HepG2 (cell line): ENCODE measurements around the gene NUP155. TPM values are rescaled to one million over a fixed set of nuclear protein-coding genes. Genes with fewer than 3 reads are reported as not detected.
"Not testable (repeated sequence)": the region's sequence is repeated elsewhere in the genome, so short reads cannot be mapped to it uniquely, and the experiment has no call there.

ENCODE experiments used
- ARID5B ChIP-seq: IDR thresholded peaks from 2 replicates; pipeline ENCODE4 v1.4.0; 2020; ENCODE audit warnings: mild to moderate bottlenecking, missing genetic modification reagents
- GMEB1 ChIP-seq: sonication (generic); formaldehyde crosslinking; IDR thresholded peaks from 2 replicates; pipeline ENCODE4 v1.5.1; 2020; ENCODE audit warnings: missing genetic modification reagents, mild to moderate bottlenecking, borderline replicate concordance
- HIVEP1 ChIP-seq: sonication (generic); formaldehyde crosslinking; IDR thresholded peaks from 2 replicates; pipeline ENCODE4 v1.4.0; 2020; ENCODE audit warnings: mild to moderate bottlenecking, missing genetic modification reagents
- ISL2 ChIP-seq: sonication (generic); formaldehyde crosslinking; IDR thresholded peaks from 2 replicates; pipeline ENCODE4 v1.5.0; 2020; ENCODE audit warnings: missing genetic modification reagents
- ISX ChIP-seq: sonication (generic); formaldehyde crosslinking; conservative IDR thresholded peaks from 2 replicates; pipeline ENCODE4 v1.5.0; 2020; ENCODE audit warnings: missing genetic modification reagents
- MED8 ChIP-seq: sonication (generic); formaldehyde crosslinking; IDR thresholded peaks from 2 replicates; pipeline ENCODE4 v1.8.1; 2023; ENCODE audit warnings: mild to moderate bottlenecking, missing genetic modification reagents; ENCODE audit not compliant: insufficient replicate concordance
- NKX3-1 ChIP-seq: sonication (generic); formaldehyde crosslinking; IDR thresholded peaks from 2 replicates; pipeline ENCODE4 v1.5.0; 2020; ENCODE audit warnings: missing genetic modification reagents
- RBM39 ChIP-seq: fragments of 200-400 bp; formaldehyde crosslinking; IDR thresholded peaks from one replicate; pipeline ENCODE4 v1.6.1; 2018; ENCODE audit warnings: antibody characterized with exemption, mild to moderate bottlenecking, low read depth, low read length; ENCODE audit not compliant: poor library complexity, severe bottlenecking
- SOX5 ChIP-seq: IDR thresholded peaks from 2 replicates; pipeline ENCODE4 v1.6.1; 2016; ENCODE audit warnings: borderline replicate concordance
- SP1 ChIP-seq, 2 experiments: fragments of 450-650 bp in 1 of 2; sonication (generic) in 1 of 2; formaldehyde crosslinking in 1 of 2; IDR thresholded peaks; 2 replicates each; pipeline versions ENCODE4 v1.4.0 to v1.6.1; 2016 to 2020; ENCODE audit warnings: missing genetic modification reagents in 1 of 2
- ZBTB42 ChIP-seq: sonication (generic); formaldehyde crosslinking; IDR thresholded peaks from 2 replicates; pipeline ENCODE4 v1.5.0; 2020; ENCODE audit warnings: mild to moderate bottlenecking, missing genetic modification reagents
- ZNF160 ChIP-seq: sonication (generic); formaldehyde crosslinking; IDR thresholded peaks from 2 replicates; pipeline ENCODE4 v1.8.0; 2022; ENCODE audit warnings: mild to moderate bottlenecking, inconsistent platforms, missing genetic modification reagents
- ZNF556 ChIP-seq: sonication (generic); formaldehyde crosslinking; IDR thresholded peaks from 2 replicates; pipeline ENCODE4 v1.4.0; 2020; ENCODE audit warnings: mild to moderate bottlenecking, missing genetic modification reagents, borderline replicate concordance
- polyA plus RNA-seq, 8 experiments: library from polyadenylated mRNA; depleted of rRNA in 3 of 8; stranded (reverse) in 7 of 8; unstranded in 1 of 8; fragments of >200 nt; fragmentation: Illumina TruSeq in 4 of 8; extraction: Trizol in 4 of 8; gene quantifications; 2 replicates each; pipeline versions ENCODE4 v1.2.1 to v1.2.3, GENCODE V29; 2011 to 2016; ENCODE audit warnings: low read depth in 4 of 8, missing spikeins in 1 of 8, mixed read lengths in 1 of 8; ENCODE audit not compliant: insufficient read depth in 1 of 8
- total RNA-seq, 5 experiments: library from RNA; depleted of rRNA; stranded (reverse); fragments of >200 nt; fragmentation: Illumina TruSeq; extraction: Trizol; gene quantifications; 2 replicates each; pipeline ENCODE4 v1.2.3, GENCODE V29; 2016; ENCODE audit warnings: low read depth in 1 of 5
- TF ChIP-seq, protein P1 (sequence below): sonication (generic); formaldehyde crosslinking; IDR thresholded peaks from 2 replicates; pipeline ENCODE4 v1.4.0; 2020; ENCODE audit warnings: low read depth, missing genetic modification reagents
- TF ChIP-seq, protein P2 (sequence below): sonication (generic); formaldehyde crosslinking; IDR thresholded peaks from 2 replicates; pipeline ENCODE4 v1.5.1; 2020; ENCODE audit warnings: mild to moderate bottlenecking, missing genetic modification reagents, moderate library complexity

NUP155 gene
- total and polyA plus RNA-seq, 2 of the 13 experiments (the other 11 are each of a cell fraction or from before 2014, with no cell fraction given) = 13.0 to 57.4 TPM

DNA sequence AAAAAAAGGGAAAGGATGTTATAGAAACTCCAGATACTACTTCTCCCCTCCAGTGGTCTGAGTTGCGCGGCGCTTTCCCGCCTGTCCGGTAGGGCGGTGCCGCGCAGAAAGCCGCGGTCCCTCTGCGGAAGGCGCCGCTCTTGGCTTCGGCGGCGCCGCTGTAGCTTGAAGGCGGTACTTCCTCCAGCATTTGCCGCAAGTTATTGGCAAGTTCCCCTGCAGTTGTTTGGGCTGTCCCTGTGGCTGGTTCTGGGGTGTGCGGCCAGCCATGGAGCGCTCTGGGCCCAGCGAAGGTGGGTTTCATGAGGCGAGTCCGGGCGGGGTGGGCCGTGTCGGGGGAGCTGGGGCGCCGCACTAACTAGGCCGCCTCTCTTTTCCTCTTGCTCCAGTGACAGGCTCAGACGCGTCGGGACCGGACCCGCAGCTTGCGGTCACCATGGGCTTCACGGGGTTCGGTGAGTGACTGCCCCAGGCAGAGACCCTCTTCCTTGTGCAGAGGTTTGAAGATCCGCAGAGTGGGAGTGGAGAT, 8.3 kb upstream of the NUP155 start, which contains the start of gene WDR70 (continued):
- TF ChIP-seq ISL2 (peak; percentile 73), RBM39 (peak; percentile 43), SP1 (CRISPR knock-in tag; IDR thresholded peaks at IDR 0.05) (0 out of 2 replicates have a peak, but pooled peaks have one; percentile 31), ZBTB42 (0 out of 2 replicates have a peak, but pooled peaks have one; percentile 61), ISX (CRISPR knock-in tag) (0 out of 2 replicates have a peak, but pooled peaks have one; percentile 41), ZNF556 (CRISPR knock-in tag) (peak; percentile 91; the same call in 1 of the 2 replicates), ARID5B (peak; percentile 67; the same call in 1 of the 2 replicates), MED8 (CRISPR knock-in tag) (peak; percentile 64), GMEB1 (peak; percentile 92), SOX5 (CRISPR knock-in tag) (peak; percentile 28; the same call in 1 of the 2 replicates), NKX3-1 (CRISPR knock-in tag) (0 out of 2 replicates have a peak, but pooled peaks have one; percentile 33), HIVEP1 (peak; percentile 70; the same call in 1 of the 2 replicates), ZNF160 (CRISPR knock-in tag) (peak; percentile 53; the same call in 1 of the 2 replicates)
- TF ChIP-seq SP1 (IDR thresholded peaks at IDR 0.05) = not testable (repeated sequence)
- TF ChIP-seq, protein P1, sequence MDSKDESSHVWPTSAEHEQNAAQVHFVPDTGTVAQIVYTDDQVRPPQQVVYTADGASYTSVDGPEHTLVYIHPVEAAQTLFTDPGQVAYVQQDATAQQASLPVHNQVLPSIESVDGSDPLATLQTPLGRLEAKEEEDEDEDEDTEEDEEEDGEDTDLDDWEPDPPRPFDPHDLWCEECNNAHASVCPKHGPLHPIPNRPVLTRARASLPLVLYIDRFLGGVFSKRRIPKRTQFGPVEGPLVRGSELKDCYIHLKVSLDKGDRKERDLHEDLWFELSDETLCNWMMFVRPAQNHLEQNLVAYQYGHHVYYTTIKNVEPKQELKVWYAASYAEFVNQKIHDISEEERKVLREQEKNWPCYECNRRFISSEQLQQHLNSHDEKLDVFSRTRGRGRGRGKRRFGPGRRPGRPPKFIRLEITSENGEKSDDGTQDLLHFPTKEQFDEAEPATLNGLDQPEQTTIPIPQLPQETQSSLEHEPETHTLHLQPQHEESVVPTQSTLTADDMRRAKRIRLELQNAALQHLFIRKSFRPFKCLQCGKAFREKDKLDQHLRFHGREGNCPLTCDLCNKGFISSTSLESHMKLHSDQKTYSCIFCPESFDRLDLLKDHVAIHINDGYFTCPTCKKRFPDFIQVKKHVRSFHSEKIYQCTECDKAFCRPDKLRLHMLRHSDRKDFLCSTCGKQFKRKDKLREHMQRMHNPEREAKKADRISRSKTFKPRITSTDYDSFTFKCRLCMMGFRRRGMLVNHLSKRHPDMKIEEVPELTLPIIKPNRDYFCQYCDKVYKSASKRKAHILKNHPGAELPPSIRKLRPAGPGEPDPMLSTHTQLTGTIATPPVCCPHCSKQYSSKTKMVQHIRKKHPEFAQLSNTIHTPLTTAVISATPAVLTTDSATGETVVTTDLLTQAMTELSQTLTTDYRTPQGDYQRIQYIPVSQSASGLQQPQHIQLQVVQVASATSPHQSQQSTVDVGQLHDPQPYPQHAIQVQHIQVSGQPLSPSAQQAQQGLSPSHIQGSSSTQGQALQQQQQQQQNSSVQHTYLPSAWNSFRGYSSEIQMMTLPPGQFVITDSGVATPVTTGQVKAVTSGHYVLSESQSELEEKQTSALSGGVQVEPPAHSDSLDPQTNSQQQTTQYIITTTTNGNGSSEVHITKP (CRISPR knock-in tag) = peak; percentile 84
- TF ChIP-seq, protein P2, sequence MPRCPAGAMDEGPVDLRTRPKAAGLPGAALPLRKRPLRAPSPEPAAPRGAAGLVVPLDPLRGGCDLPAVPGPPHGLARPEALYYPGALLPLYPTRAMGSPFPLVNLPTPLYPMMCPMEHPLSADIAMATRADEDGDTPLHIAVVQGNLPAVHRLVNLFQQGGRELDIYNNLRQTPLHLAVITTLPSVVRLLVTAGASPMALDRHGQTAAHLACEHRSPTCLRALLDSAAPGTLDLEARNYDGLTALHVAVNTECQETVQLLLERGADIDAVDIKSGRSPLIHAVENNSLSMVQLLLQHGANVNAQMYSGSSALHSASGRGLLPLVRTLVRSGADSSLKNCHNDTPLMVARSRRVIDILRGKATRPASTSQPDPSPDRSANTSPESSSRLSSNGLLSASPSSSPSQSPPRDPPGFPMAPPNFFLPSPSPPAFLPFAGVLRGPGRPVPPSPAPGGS = 0 out of 2 replicates have a peak, but pooled peaks have one; percentile 55
